Kasumi-1 (cell line): ENCODE results near the gene THPO.

Experiments used
- DNase-seq, 2 experiments: peaks; one replicate each; lab custom pipeline; 2025; lab: John Stamatoyannopoulos, UW

THPO gene

DNA sequence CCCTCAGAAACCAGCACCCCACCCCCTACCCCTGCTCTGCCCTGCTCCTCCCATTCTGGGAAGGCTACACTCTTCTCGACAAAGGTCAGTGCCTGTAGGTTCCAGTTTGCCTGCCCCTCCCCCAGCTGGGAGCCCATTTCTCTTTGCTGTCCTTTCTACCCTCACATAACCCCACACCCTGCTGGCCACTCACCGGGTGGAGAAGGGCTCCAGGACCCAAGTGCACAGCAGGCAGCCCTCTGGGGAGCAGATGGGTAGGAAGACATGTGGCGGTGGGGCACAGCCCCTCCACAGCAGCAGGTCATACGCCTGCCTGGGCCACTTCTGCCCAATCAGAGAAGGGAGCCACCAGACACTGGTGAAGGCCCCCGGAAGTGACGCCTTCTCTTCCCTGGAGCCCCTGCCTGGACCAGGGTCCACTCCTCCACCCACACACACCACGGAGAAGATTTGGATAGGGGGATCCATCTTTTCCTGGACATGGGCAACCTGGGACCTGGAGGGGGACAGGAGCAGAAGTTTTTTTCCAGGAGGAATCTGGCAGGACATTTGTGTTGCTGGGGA lies at the start of gene THPO:
TSS of gene THPO (minus strand) at position 326 of the 564 bp plus-strand sequence. CDS start 1,948 bp downstream, outside the sequence.
- no peak for DNase-seq

DNA sequence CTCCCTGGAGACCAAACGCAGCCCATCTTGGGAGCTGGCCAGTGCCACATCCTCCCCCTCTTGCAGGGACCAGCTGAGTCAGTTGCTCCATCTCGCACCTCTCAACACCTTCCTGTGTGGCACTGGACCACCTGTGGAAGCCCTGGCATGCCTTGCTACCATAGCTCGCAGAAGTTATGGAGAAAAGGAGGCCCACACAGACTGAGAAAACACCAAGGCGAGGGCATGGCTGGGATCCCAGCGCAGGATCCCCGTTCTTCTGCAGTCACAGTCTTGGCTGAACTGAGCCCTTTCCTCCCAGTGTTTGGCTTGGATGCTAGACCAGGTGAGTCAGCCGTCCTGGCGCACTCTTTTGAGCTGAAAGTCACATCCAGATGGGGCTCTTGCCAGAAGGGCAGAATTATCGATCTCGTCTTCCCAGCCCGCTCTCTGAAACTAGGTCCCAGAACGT lies 48.7 kb upstream of the THPO start:
- DNase-seq, result no peak

DNA sequence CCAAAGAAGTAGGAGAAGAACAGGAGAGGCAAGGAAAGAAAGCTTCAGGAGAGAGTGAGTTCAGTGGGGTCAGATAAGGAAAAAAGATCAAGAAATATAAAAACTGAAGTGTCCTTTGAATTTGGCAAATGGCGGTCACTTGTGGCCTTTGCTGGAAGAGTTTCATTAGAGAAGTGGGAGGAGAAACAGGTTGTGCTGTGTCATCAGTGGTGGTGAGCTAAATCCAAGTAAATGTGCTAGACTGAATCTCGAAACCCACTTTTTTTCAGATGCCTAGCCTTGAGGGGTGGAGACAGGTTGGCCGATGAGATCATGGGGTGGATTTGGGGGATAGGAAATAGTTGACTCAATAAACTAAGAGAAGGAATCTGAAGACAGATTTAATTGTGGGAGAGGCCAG lies 45.6 kb upstream of the THPO start:
- no peak for DNase-seq

DNA sequence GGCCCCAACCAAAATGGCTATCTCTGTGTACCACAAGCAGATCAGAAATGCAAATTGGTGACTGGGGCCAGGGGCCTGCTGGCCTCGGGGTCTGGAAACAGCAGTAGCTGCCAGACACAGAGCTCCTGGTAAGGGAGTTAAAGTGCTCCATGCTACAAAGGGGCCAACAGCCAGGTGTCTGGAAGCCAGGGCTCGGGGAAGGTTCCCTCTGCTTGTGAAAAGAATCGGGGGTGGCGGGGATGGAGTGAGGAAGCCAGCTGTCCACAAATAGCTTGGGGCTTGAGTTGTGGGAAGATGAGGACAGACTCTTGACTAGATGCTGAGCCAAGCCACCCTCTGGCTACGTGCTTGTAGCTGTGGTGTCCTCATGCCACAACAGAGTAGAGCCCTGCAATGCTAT lies 41.2 kb upstream of the THPO start:
- peak in 1 of 2 experiments; percentile 4 for DNase-seq

DNA sequence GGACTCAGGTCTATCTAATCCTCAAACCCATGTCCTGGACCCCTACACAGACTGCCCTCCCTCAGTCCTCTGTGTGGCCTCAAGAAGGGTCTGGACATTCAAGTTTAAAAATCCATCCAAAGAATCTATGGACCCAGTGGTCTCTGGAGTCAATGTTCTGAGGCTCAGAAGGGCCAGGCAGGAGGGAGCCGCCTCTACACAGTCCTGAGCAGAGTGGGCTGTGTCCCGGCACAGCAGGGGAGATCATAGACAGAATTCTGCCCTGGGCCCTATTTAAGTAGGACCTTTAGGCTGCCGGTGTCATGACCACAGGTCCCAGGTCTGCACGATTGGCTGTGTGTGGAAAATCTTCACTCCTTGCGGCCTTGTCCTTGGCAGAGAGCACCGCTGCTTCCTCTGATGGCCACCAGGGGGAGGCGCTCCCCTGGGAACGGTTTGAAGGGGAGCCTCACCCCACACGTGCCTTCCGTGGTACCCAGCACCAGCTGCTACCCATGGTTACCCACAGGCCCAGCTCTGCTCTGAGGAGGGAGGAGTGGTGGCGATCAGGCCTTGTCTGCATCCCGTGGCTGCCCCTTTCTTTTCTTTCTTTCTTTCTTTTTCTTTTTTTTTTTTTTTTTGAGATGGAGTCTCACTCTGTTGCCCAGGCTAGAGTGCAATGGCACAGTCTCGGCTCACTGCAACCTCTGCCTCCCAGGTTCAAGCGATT lies 39.8 kb upstream of the THPO start:
- peak; percentile 62 to 71 for DNase-seq

DNA sequence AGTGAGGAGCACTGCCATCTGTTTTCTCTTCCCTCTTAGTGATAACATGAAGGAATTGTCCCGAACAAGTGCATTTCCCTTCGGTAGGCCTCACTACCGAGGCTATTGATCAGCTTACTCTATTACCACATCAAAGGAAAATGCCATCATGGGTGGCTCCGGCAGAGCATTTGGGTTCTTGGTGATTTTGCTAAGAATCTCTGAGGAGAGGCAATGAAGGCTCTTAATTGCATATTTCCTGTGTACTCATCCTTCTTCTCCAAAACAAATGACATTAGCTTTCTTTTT lies 37.1 kb upstream of the THPO start:
- DNase-seq, result no peak

DNA sequence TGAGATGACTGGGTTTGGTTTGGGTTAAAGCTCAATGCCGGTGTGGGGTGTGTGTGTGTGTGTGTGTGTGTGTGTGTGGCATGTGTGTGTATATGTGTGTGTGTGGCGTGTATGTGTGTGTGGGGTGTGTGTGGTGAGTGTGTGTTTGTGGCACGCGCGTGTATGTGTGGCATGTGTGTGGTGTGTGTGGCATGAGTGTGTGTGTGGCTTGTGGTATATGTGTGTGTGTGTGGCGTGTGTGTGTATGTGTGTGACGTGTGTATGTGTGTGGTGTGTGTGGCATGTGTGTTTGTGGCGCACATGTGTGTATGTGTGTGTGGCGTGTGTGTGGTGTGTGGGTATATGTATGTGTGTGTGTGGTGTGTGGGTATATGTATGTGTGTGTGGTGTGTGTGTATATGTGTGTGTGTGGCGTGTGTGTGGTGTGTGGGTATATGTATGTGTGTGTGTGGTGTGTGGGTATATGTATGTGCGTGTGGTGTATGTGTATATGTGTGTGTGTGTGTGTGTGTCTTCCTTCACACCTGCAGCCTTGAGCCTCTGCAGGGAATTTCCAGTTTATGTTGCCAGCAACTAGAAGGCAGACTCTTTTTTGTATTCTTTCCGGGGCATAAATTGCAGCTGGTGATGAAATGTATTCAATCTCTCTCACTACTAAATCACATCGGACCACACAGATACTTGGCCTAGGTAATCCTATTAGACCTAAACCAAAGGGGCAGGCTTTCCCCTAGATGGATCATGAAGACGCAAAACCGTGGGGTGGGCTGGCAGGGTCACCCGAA lies 36.6 kb upstream of the THPO start:
- DNase-seq, result no peak

DNA sequence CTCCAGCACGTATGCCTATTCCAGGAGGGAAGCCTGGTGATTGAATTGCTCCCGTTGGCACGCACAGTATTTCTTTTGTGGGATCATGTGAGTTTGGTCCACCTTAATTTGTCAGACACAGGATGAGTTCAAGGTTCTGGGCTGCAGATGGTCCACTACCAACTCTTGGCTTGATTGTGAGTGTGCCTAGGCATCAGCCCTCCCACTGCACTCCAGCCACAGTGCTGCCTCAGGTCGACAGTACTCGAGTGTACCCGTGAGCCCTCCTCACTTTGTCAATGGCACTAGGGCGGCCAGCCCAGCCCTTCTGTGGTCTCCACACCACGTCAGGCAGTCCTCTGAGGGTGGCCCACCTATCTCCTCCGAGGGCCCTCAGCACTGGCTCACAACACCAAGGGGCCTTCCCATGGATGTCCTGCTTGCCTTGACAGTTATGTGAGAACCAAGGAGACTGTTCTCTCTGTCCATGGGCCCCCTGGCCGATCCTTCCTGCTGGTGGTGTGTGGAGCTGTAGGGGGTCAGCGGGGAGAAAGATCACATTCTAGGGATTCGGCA lies 32.0 kb upstream of the THPO start:
- DNase-seq, result no peak

DNA sequence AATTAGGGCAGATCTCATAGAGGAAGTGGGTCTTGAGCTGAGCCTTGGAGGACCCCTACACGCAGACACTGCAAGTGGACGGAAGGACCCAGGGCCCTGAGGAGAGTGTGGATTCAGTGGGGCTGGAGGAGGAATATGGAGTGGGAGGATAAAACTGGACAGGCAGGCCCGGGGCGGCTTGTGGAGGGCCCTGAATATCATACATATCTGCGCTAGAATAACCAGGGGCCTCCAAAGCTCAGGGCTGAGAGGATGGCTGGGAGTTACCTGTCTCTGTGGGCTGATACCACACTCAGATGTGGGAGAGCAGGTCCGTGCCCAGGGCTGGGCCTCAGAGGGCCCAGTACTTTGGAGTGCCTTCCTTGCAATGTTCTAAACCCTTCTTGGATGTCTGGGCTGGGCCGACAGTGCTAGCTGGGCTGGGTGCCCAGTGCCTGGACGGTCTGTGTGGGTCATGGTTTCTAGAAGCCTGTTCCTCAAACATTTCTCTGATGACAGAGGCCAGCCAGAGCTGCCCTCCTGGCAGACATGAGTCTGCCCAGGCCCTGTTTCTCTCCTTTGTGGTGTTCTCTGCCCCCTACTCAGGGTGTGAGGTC lies 31.4 kb upstream of the THPO start:
- DNase-seq, result no peak

DNA sequence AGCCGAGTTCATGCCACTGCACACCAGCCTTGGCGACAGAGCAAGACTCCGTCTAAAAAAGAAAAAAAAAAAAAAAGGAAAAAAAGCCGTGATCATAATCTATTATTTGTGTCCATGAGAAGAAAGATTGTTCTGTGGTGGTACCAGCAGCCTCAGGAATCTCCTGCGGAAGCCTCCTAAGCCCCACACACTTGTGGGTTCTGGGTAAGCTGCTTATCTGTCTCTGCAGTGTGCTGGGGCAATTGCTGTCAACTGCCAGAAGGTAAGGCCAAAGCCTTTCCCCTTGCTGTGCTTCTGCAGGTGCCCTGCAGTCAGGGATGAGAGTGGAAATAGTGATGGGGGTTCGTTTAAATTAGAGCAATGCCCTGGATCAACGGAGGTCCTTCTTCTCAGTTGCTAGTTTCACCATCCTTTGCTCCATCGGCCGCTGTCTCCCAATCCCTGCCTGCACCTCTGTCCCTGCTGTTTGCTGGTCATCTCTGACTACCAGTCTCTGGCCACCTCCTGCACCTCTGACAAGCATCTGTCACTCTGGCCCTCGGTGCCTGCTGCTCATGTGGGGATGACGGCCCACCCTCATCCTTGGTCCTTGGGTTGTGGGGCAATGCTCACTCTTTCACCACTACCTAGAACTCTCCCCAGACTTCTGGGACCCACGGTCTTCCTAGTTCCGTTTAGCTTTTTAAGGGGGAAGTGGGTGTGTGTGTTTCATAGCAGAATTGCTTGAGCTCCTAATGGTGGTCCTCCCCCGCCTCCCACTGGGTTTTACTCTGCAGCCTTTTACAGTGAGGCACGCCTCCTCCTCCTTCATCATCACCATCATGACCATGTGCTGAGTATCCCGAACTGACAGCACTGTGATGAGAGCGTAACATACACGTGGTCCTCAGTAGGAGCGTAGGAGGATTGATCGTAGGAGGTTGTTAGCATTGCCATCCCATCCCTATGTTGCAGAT lies 27.3 kb upstream of the THPO start:
- no peak for DNase-seq

DNA sequence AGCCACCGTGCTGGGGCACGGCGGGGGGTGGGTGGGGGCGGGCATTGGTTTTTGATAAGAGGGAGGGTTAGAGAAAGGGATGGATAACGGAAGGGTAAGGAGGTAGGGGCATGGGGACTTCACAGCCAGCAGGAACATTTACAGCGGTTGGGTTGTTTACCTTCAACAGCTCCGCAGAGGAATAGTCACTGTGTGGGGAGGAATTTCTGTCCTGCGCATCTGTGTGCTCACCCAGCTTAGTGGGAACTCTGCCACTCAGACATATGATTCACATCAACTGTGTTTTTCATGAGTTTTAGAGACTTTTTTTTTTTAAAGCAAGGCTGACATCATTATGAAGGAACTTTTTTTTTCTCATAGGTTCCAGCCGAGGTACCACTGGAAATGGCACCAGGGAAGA lies 21.4 kb upstream of the THPO start:
- no peak for DNase-seq

DNA sequence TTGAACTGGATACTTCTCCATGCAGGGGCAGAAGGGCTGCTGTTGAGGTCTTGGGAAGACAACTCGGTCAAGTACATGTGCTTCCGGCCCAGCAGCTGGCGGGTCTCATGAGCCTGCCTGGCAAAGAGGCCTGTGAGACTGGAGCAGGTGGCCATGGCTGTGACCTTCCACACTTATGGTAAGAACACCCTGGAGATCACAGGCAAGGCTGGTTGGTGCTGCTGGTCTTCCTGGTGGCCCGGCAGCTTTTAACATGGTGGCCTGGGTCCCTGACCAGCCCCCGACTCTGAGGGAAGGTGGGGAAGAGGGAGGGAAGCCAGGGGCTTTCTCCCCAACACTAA lies 17.3 kb upstream of the THPO start:
- DNase-seq, result no peak

DNA sequence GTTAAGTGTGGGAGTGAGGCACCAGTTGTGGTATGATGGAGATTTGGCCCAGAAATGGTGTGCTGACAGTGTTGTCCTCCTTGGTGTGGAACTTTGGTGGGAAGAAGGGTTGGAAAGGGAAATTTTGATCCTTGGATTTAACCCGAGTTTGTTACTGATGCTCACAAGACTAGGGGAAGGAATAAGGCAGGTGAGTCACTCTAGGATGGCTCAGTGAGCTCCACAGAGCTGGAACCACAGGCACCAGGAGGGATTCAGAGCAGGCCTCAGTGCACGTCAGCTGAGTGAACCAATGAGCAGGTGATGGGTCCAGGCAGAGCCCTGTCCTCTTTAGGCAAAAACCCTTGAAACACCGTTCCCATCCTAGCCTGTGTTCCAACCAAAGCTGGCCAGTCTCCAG lies 13.3 kb upstream of the THPO start:
- no peak for DNase-seq

DNA sequence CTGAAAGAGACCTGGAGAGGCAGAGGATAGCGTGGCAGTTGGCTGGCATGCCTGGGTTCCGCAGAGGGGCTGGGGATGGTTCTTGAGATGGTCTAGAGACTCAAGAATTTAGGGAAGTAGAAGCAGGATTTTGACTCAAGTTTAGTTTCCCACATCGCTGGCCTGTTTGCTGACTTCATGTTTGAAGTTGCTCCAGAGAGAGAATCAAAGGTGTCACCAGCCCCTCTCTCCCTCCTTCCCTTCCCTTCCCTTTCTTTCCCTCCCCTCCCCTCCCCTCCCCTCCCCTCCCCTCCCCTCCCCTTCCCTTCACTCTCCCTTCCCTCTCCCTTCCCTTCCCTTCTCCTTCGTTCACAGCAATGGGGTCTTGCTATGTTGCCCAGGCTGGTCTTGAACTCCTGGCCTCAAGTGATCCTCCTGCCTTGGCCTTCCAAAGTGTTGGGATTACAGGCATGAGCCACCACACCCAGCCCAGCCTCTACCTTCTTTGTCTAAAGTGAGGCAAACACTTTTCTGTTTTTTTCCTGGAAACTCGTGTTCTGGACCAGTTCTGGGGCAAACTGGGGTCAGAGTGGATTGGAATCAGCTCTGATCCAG lies 12.0 kb upstream of the THPO start:
- no peak for DNase-seq

DNA sequence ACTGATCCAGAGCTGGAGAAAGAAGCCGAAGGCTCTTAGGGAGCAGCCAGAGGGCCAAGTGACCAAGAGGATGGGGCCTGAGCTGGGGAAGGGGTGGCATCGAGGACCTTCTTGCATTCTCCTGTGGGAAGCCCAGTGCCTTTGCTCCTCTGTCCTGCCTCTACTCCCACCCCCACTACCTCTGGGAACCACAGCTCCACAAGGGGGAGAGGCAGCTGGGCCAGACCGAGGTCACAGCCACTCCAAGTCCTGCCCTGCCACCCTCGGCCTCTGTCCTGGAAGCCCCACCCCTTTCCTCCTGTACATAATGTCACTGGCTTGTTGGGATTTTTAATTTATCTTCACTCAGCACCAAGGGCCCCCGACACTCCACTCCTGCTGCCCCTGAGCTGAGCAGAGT lies 11.4 kb upstream of the THPO start:
- DNase-seq, result no peak

DNA sequence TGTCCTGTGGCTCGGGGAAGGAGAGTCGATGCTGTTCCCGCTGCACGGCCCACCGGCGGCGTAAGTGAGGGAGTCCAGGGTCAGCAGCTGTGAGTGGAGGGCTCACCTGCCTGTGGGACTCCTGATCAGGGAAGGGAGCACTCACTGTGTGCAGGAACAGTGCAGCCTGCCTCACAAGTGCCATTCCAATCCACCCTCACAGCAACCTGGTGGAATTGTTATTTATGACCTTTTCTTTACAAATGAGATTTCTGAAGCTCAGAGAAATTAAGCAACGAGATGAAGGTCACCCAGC lies 10.9 kb upstream of the THPO start:
- no peak for DNase-seq

DNA sequence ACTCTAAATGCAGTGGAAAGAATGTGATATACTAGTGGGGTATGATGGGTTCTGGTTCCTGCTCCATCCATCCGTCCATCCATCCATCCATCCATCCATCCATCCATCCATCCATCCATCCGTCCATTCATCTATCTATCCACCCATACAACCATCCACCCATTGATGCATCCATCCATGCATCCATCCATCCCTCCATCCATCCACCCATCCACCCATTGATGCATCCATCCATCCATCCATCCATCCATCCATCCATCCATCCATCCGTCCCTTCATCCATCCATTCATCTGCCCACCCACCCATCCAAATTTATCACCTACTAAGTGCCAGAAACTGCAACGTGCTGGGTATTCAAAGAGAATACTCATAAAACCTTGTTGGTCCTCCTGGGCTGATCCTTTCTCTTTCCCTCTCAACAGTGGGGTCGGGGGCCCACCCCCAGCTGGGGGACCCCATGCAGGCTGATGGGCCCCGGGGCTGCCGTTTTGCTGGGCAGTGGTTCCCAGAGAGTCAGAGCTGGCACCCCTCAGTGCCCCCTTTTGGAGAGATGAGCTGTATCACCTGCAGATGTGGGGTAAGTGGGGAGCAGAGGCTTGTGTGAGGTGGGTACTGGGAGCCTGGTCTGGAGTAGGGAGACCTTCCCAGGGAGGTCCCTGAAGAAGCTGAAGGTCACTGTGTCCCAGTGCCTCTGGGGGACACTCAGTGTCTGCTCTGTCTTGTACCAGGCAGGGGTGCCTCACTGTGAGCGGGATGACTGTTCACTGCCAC lies 10.3 kb upstream of the THPO start:
- DNase-seq, result no peak

DNA sequence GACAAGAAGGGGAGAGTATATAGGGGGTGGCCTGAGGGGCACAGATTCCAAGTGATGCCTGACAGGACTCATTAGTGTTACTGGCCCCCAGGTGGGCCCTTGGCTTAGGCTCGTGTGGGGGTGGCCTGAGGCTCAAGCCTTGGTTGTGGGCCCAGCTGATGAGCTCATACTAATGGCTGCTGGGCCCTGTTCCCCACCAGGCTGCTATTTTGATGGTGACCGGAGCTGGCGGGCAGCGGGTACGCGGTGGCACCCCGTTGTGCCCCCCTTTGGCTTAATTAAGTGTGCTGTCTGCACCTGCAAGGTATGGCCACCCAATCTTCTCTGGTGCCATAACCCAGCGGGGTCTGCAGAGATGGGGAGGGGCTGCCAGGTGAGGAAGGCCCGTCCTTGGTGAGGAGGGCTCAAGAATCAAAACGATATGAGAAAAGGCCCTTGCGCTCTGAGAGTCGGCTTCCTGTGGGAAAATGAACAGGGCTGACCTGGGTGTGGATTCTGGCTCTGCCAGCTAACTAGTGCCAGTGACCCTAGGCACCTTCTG lies 9.2 kb upstream of the THPO start:
- no peak for DNase-seq

DNA sequence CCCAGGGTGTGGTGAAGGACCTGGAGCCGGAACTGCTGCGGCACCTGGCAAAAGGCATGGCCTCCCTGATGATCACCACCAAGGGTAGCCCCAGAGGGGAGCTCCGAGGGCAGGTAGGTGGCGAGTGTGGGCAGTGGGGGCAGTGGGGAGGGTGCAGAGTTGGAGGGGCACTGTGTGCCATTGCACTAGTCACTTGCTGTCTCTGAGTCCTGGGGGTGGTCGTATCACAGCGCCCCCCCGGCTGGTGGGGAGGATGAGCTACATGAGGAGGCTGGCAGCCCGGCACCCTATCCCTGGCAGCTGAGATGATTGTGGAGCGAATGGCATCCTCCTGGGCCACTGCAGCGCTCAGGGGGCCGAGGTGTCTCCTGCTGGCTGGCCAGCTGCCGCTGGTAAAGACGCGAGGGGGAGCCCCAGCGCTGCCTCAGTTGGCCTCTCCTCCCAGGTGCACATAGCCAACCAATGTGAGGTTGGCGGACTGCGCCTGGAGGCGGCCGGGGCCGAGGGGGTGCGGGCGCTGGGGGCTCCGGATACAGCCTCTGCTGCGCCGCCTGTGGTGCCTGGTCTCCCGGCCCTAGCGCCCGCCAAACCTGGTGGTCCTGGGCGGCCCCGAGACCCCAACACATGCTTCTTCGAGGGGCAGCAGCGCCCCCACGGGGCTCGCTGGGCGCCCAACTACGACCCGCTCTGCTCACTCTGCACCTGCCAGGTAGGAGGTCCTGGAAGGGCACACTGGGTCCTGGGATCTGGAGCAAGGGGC lies 8.2 kb upstream of the THPO start:
- DNase-seq, result no peak
